ENCODE measurements around the gene LGALS3.

Gene LGALS3

GRCh38 chr14:55131370-55132137 is 2.5 kb downstream of the LGALS3 start:
- no peak for DNase-seq (ENCODE audit: low read depth)

- no peak for DNase-seq (ENCODE audit: low read depth)
These were observed 4.4 kb downstream of the LGALS3 start for GRCh38 chr14:55133416-55133815.

GRCh38 chr14:55136241-55136640 is 7.2 kb downstream of the LGALS3 start:
- no peak for DNase-seq (ENCODE audit: low read depth)

GRCh38 chr14:55136885-55137786 is 8.1 kb downstream of the LGALS3 start:
- no peak for DNase-seq (ENCODE audit: low read depth)

GRCh38 chr14:55138091-55138490 is 9.0 kb downstream of the LGALS3 start:
- no peak for DNase-seq (ENCODE audit: low read depth)

- no peak for DNase-seq (ENCODE audit: low read depth)
These were observed 10.1 kb downstream of the LGALS3 start for GRCh38 chr14:55139141-55139540.

- DNase-seq (ENCODE audit: low read depth): no peak
These were observed 10.9 kb downstream of the LGALS3 start for GRCh38 chr14:55139696-55140509.

GRCh38 chr14:55141825-55142224 is 12.8 kb downstream of the LGALS3 start:
- DNase-seq (ENCODE audit: low read depth): no peak

- DNase-seq (ENCODE audit: low read depth): no peak
These were observed 13.4 kb downstream of the LGALS3 start for GRCh38 chr14:55142466-55142865.

GRCh38 chr14:55146425-55146824 is 17.4 kb downstream of the LGALS3 start:
- no peak for DNase-seq (ENCODE audit: low read depth)

- DNase-seq (ENCODE audit: low read depth): no peak
These were observed 22.5 kb downstream of the LGALS3 start for GRCh38 chr14:55151601-55152000.

- DNase-seq (ENCODE audit: low read depth): no peak
These were observed 23.2 kb downstream of the LGALS3 start for GRCh38 chr14:55152052-55152753.

- DNase-seq (ENCODE audit: low read depth): no peak
These were observed 24.9 kb downstream of the LGALS3 start for GRCh38 chr14:55153951-55154350.

- no peak for DNase-seq (ENCODE audit: low read depth)
These were observed 28.0 kb downstream of the LGALS3 start for GRCh38 chr14:55157080-55157479.

- DNase-seq (ENCODE audit: low read depth): no peak
These were observed 29.4 kb downstream of the LGALS3 start for GRCh38 chr14:55158412-55158811.

GRCh38 chr14:55160989-55161388 is 31.9 kb downstream of the LGALS3 start:
- no peak for DNase-seq (ENCODE audit: low read depth)

GRCh38 chr14:55170526-55170925 is 41.5 kb downstream of the LGALS3 start:
- no peak for DNase-seq (ENCODE audit: low read depth)

- no peak for DNase-seq (ENCODE audit: low read depth)
These were observed 51.0 kb downstream of the LGALS3 start for GRCh38 chr14:55180006-55180405.

GRCh38 chr14:55180434-55180833 is 51.4 kb downstream of the LGALS3 start:
- no peak for DNase-seq (ENCODE audit: low read depth)

- DNase-seq (ENCODE audit: low read depth): no peak
These were observed 59.7 kb downstream of the LGALS3 start for GRCh38 chr14:55188686-55189295.

- DNase-seq (ENCODE audit: low read depth): no peak
These were observed 61.8 kb downstream of the LGALS3 start for GRCh38 chr14:55190906-55191202.
